ENCODE results near the gene OR2AT4.

OR2AT4 gene

GRCh38 chr11:75087319-75088305, 9.1 kb downstream of the OR2AT4 start:
- TF ChIP-seq Cebpa-rat (IDR thresholded peaks at IDR 0.05) = no peak
- H3K36me3 ChIP-seq = no peaks in the 10 kb centered on the region
- H3K9me3 ChIP-seq = peaks cover 16% of the 10 kb centered on the region
- no peak overlapping the region for H3K4me3 ChIP-seq
- H3K9ac ChIP-seq = no peak overlapping the region
- no peaks in the 10 kb centered on the region for H4K20me1 ChIP-seq
- H3K27ac ChIP-seq = no peak overlapping the region
- no peak overlapping the region for H3K4me2 ChIP-seq
- H3K27me3 ChIP-seq = no peaks in the 10 kb centered on the region
- H3K4me1 ChIP-seq = no peaks in the 10 kb centered on the region

DNA sequence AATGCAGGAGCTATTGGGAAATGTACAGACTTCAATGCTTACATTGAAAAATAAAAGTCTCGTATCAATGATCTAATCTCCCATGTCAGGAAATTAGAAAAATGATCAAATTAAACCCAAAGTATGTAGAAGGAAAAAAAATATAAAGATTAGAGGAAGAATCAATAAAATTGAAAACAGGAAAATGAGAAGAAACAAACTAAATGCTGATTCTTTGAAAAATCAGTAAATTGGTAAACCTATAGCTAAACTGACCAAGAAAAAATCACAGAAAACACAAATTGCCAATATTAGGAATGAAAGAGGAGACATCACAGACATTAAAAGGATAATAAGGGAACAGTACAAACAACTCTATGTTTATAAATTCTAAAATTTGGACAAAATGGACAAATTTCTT, 11.8 kb downstream of the OR2AT4 start:
- H3K27ac ChIP-seq = no peak overlapping the region
- H3K4me1 ChIP-seq = no peaks in the 10 kb centered on the region
- H3K36me3 ChIP-seq = no peaks in the 10 kb centered on the region
- H3K4me2 ChIP-seq = no peak overlapping the region
- H3K4me3 ChIP-seq = no peak overlapping the region
- peaks cover 5% of the 10 kb centered on the region; the same call in 1 of the 2 replicates for H3K9me3 ChIP-seq
- no peaks in the 10 kb centered on the region for H3K27me3 ChIP-seq
- no peaks in the 10 kb centered on the region for H4K20me1 ChIP-seq
- TF ChIP-seq Cebpa-rat (IDR thresholded peaks at IDR 0.05) = no peak
- H3K9ac ChIP-seq = no peak overlapping the region

DNA sequence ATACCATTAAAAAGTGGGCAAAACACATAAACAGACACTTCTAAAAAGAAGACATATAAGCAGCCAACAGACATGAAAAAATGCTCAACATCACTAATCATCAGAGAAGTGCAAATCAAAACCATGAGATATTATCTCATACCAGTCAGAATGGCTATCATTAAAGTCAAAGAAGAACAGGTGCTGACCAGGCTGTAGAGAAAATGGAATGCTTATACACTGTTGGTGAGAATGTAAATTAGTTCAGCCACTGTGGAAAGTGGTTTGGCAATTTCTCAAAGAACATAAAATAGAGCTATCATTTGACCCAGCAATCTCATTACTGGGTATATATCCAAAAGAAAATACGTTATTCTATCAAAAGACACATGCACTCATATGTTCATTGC, 13.5 kb downstream of the OR2AT4 start:
- Histone ChIP-seq H3K36me3 (no peaks in the 10 kb centered on the region), H3K4me2 (no peak overlapping the region), H3K9ac (no peak overlapping the region), H3K27ac (no peak overlapping the region), H3K9me3 (peaks cover 6% of the 10 kb centered on the region; the same call in 1 of the 2 replicates), H3K4me3 (no peak overlapping the region), H4K20me1 (no peaks in the 10 kb centered on the region), H3K4me1 (no peaks in the 10 kb centered on the region), H3K27me3 (no peaks in the 10 kb centered on the region)
- no peak for TF ChIP-seq Cebpa-rat (IDR thresholded peaks at IDR 0.05)

GRCh38 chr11:75082601-75083216, 14.0 kb downstream of the OR2AT4 start:
- peaks cover 6% of the 10 kb centered on the region; the same call in 1 of the 2 replicates for H3K9me3 ChIP-seq
- H3K36me3 ChIP-seq = no peaks in the 10 kb centered on the region
- H3K4me2 ChIP-seq = no peak overlapping the region
- H3K27ac ChIP-seq = no peak overlapping the region
- H4K20me1 ChIP-seq = no peaks in the 10 kb centered on the region
- TF ChIP-seq Cebpa-rat (IDR thresholded peaks at IDR 0.05) = no peak
- no peak overlapping the region for H3K9ac ChIP-seq
- no peak overlapping the region for H3K4me3 ChIP-seq
- H3K27me3 ChIP-seq = no peaks in the 10 kb centered on the region
- H3K4me1 ChIP-seq = no peaks in the 10 kb centered on the region

DNA sequence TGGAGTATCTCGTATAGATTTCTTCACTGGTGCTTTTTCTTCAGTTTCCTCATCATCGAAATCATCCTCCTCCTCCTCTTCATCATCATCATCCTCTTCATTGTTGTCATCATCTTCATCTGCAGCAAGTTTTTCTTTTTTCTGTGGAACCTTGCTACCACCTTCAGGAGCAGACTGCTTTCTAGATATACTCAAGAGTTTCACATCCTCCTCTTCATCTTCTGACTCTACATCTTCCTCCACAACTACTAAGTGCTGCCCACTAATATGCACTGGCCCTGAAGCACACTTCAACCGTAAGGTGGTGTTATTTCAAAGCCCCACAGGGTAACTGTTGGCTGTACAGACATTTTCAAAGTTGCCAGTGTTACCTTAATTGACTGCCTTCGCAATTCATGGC, 17.1 kb downstream of the OR2AT4 start:
- no peaks in the 10 kb centered on the region for H3K4me1 ChIP-seq
- no peak overlapping the region for H3K27ac ChIP-seq
- no peaks in the 10 kb centered on the region for H3K27me3 ChIP-seq
- no peaks in the 10 kb centered on the region for H4K20me1 ChIP-seq
- H3K4me2 ChIP-seq = no peak overlapping the region
- H3K9me3 ChIP-seq = peaks cover 6% of the 10 kb centered on the region; the same call in 1 of the 2 replicates
- no peak overlapping the region for H3K9ac ChIP-seq
- H3K36me3 ChIP-seq = no peaks in the 10 kb centered on the region
- TF ChIP-seq Cebpa-rat (IDR thresholded peaks at IDR 0.05) = no peak
- no peak overlapping the region for H3K4me3 ChIP-seq

GRCh38 chr11:75078233-75078632, 18.4 kb downstream of the OR2AT4 start:
- H4K20me1 ChIP-seq = no peaks in the 10 kb centered on the region
- no peaks in the 10 kb centered on the region for H3K36me3 ChIP-seq
- H3K9me3 ChIP-seq = peaks cover 6% of the 10 kb centered on the region; the same call in 1 of the 2 replicates
- H3K4me1 ChIP-seq = no peaks in the 10 kb centered on the region
- H3K27me3 ChIP-seq = no peaks in the 10 kb centered on the region
- TF ChIP-seq Cebpa-rat (IDR thresholded peaks at IDR 0.05) = no peak
- H3K4me3 ChIP-seq = no peak overlapping the region
- no peak overlapping the region for H3K4me2 ChIP-seq
- H3K27ac ChIP-seq = no peak overlapping the region
- H3K9ac ChIP-seq = no peak overlapping the region

GRCh38 chr11:75077316-75077715, 19.4 kb downstream of the OR2AT4 start:
- H3K9me3 ChIP-seq = peaks cover 6% of the 10 kb centered on the region; the same call in 1 of the 2 replicates
- no peak overlapping the region for H3K9ac ChIP-seq
- no peaks in the 10 kb centered on the region for H3K4me1 ChIP-seq
- no peaks in the 10 kb centered on the region for H3K36me3 ChIP-seq
- no peak overlapping the region for H3K4me3 ChIP-seq
- H3K27ac ChIP-seq = no peak overlapping the region
- H3K27me3 ChIP-seq = no peaks in the 10 kb centered on the region
- H3K4me2 ChIP-seq = no peak overlapping the region
- TF ChIP-seq Cebpa-rat (IDR thresholded peaks at IDR 0.05) = no peak
- no peaks in the 10 kb centered on the region for H4K20me1 ChIP-seq

DNA sequence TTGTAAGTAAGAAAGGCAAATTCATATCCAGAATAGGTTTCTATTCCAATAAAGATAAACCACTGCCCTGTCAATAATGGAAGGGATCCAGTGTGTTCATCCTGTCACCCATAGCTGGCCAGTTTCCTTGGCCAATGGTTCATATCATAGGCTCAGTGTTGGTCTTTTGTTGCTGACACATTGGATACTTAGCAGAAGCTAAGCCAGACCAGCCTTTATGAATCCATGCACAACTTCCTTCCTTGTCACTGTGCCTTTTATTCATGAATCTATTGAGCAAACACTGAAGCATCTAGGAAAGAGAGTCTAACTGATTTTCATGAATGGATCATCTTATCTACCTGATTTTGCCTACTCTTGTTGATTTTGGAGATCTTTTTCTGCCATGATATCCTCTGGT, 20.0 kb downstream of the OR2AT4 start:
- Histone ChIP-seq H3K4me1 (no peaks in the 10 kb centered on the region), H4K20me1 (no peaks in the 10 kb centered on the region), H3K9me3 (peaks cover 6% of the 10 kb centered on the region; the same call in 1 of the 2 replicates), H3K27ac (no peak overlapping the region), H3K36me3 (no peaks in the 10 kb centered on the region), H3K27me3 (no peaks in the 10 kb centered on the region), H3K4me3 (no peak overlapping the region), H3K4me2 (no peak overlapping the region), H3K9ac (no peak overlapping the region)
- TF ChIP-seq Cebpa-rat (IDR thresholded peaks at IDR 0.05) = no peak

- H3K36me3 ChIP-seq = no peaks in the 10 kb centered on the region
- no peak overlapping the region for H3K4me3 ChIP-seq
- no peaks in the 10 kb centered on the region for H3K27me3 ChIP-seq
- H3K27ac ChIP-seq = no peak overlapping the region
- no peak overlapping the region for H3K9ac ChIP-seq
- no peak overlapping the region for H3K4me2 ChIP-seq
- H4K20me1 ChIP-seq = no peaks in the 10 kb centered on the region
- no peaks in the 10 kb centered on the region for H3K9me3 ChIP-seq
- TF ChIP-seq Cebpa-rat (IDR thresholded peaks at IDR 0.05) = no peak
- H3K4me1 ChIP-seq = no peaks in the 10 kb centered on the region
Observed at GRCh38 chr11:75073459-75074190, 23.1 kb downstream of the OR2AT4 start.
